H1 (cell line): ENCODE data around the gene TFEC. TPM values are rescaled to one million over a fixed set of nuclear protein-coding genes. Genes with fewer than 3 reads are reported as not detected.
"Not testable (repeated sequence)": the region's sequence is repeated elsewhere in the genome, so short reads cannot be mapped to it uniquely, and the experiment has no call there.

Source experiments
- CTCF ChIA-PET: fragments of 300-600 bp; sonication (Branson Sonifier 250); formaldehyde crosslinking; loops from one replicate; lab custom pipeline; 2021; ENCODE audit not compliant: partially characterized antibody; lab: Charles Lee
- POLR2A ChIA-PET: fragments of 300-600 bp; sonication (Branson Sonifier 250); formaldehyde crosslinking; loops from one replicate; lab custom pipeline; 2021; ENCODE audit warnings: inconsistent platforms; ENCODE audit not compliant: partially characterized antibody; lab: Charles Lee
- DNase-seq, 2 experiments: peaks; one replicate each; pipeline versions ENCODE4 v3.0.0 to v3.0.0-alpha.2; 2010 to 2022; ENCODE audit warnings: low spot score in 2 of 2, low read depth in 1 of 2, mixed read lengths in 1 of 2
- FAIRE-seq: peaks from 2 replicates; lab custom pipeline; 2011; peaks lifted over from hg19 to GRCh38; lab: Jason Lieb, UNC
- H2AFZ ChIP-seq: 2 replicates; pipeline ENCODE4 v1.8.1; 2012; ENCODE audit warnings: low read length, inconsistent platforms
- H2AK5ac ChIP-seq: 2 replicates; pipeline ENCODE4 v1.6.1; 2013; ENCODE audit warnings: low read depth, low read length
- H2BK120ac ChIP-seq: replicated peaks from 2 replicates; pipeline ENCODE3; 2013; ENCODE audit warnings: low read depth, low read length, inconsistent platforms
- H2BK12ac ChIP-seq: 2 replicates; pipeline ENCODE4 v1.6.1; 2013; ENCODE audit warnings: low read depth, low read length
- H2BK15ac ChIP-seq: 2 replicates; pipeline ENCODE4 v1.6.1; 2013; ENCODE audit warnings: low read length
- H2BK20ac ChIP-seq: 2 replicates; pipeline ENCODE4 v1.6.1; 2013; ENCODE audit warnings: low read length
- H2BK5ac ChIP-seq: 2 replicates; pipeline ENCODE4 v1.6.1; 2013; ENCODE audit warnings: low read depth, low read length
- H3K14ac ChIP-seq: 2 replicates; pipeline ENCODE4 v1.6.1; 2013; ENCODE audit warnings: inconsistent platforms; ENCODE audit not compliant: insufficient read length
- H3K18ac ChIP-seq: 2 replicates; pipeline ENCODE4 v1.6.1; 2013; ENCODE audit warnings: low read length; ENCODE audit errors: extremely low read depth
- H3K23ac ChIP-seq: 2 replicates; pipeline ENCODE4 v1.6.1; 2013; ENCODE audit warnings: inconsistent platforms; ENCODE audit not compliant: insufficient read length
- H3K23me2 ChIP-seq: 2 replicates; pipeline ENCODE4 v1.6.1; 2013; ENCODE audit warnings: low read depth, low read length
- H3K27ac ChIP-seq: 2 replicates; pipeline ENCODE4 v1.6.1; 2011; ENCODE audit warnings: low read depth, low read length, inconsistent platforms
- H3K27me3 ChIP-seq, 4 experiments: replicated peaks in 1 of 4; 1 replicate in 1 of 4; 2 replicates in 3 of 4; pipeline versions ENCODE4 v1.6.1 to v1.8.1; 2011 to 2013; ENCODE audit warnings: low read length in 3 of 4, mild to moderate bottlenecking in 3 of 4, inconsistent platforms in 2 of 4, mixed read lengths in 2 of 4, moderate library complexity in 1 of 4; ENCODE audit not compliant: control insufficient read depth in 3 of 4, insufficient read depth in 3 of 4; ENCODE audit errors: extremely low read depth in 1 of 4
- H3K36me3 ChIP-seq, 4 experiments: 2 replicates each; pipeline versions ENCODE4 v1.6.1 to v1.8.1; 2011 to 2013; ENCODE audit warnings: mild to moderate bottlenecking in 4 of 4, low read length in 3 of 4, moderate library complexity in 2 of 4, control low read depth in 1 of 4, inconsistent platforms in 1 of 4; ENCODE audit not compliant: insufficient read depth in 4 of 4, control insufficient read depth in 2 of 4
- H3K4ac ChIP-seq: replicated peaks from 2 replicates; pipeline ENCODE3; 2013; ENCODE audit warnings: low read length, low read depth, mixed read lengths, inconsistent platforms; ENCODE audit not compliant: insufficient read length
- H3K4me1 ChIP-seq, 4 experiments: replicated peaks in 1 of 4; 1 replicate in 1 of 4; 2 replicates in 3 of 4; pipeline versions ENCODE4 v1.6.1 to v1.8.1; 2011 to 2013; ENCODE audit warnings: low read length in 3 of 4, inconsistent platforms in 2 of 4, mixed read lengths in 1 of 4; ENCODE audit not compliant: insufficient read depth in 4 of 4, control insufficient read depth in 3 of 4
- H3K4me2 ChIP-seq, 2 experiments: 2 replicates each; pipeline versions ENCODE4 v1.6.1 to v1.8.1; 2011 to 2013; ENCODE audit warnings: low read depth in 2 of 2, low read length in 2 of 2, control low read depth in 1 of 2, inconsistent platforms in 1 of 2, mild to moderate bottlenecking in 1 of 2; ENCODE audit not compliant: insufficient read depth in 1 of 2
- H3K4me3 ChIP-seq, 4 experiments: fragments of 200-600, 300-600 bp in 1 of 4; sonication (generic), shearing (Covaris generic), sonication (Bioruptor Twin) in 1 of 4; 2 replicates each; pipeline versions ENCODE4 v1.5.1 to v1.8.1; 2011 to 2016; ENCODE audit warnings: low read length in 4 of 4, low read depth in 3 of 4, control low read depth in 2 of 4, inconsistent platforms in 2 of 4, mild to moderate bottlenecking in 2 of 4, mixed read lengths in 1 of 4, moderate library complexity in 1 of 4; ENCODE audit not compliant: insufficient read depth in 2 of 4; ENCODE audit errors: extremely low read depth in 1 of 4
- H3K56ac ChIP-seq: replicated peaks from 2 replicates; pipeline ENCODE3; 2013; ENCODE audit warnings: low read depth, mild to moderate bottlenecking, mixed read lengths, low read length, inconsistent platforms; ENCODE audit not compliant: insufficient read length
- H3K79me1 ChIP-seq: 2 replicates; pipeline ENCODE4 v1.6.1; 2013; ENCODE audit warnings: low read depth, low read length, control low read depth
- H3K79me2 ChIP-seq, 2 experiments: 2 replicates each; pipeline versions ENCODE4 v1.6.1 to v1.8.1; 2012 to 2013; ENCODE audit warnings: low read length in 2 of 2, mild to moderate bottlenecking in 2 of 2, inconsistent platforms in 1 of 2; ENCODE audit not compliant: insufficient read depth in 2 of 2, control insufficient read depth in 1 of 2
- H3K9ac ChIP-seq, 4 experiments: replicated peaks in 1 of 4; 1 replicate in 1 of 4; 2 replicates in 3 of 4; pipeline versions ENCODE4 v1.6.1 to v1.8.1; 2011 to 2013; ENCODE audit warnings: low read depth in 3 of 4, low read length in 3 of 4, control low read depth in 2 of 4, mild to moderate bottlenecking in 2 of 4, moderate library complexity in 2 of 4, inconsistent platforms in 1 of 4; ENCODE audit errors: extremely low read depth in 1 of 4
- H3K9me3 ChIP-seq, 2 experiments: 2 replicates each; pipeline versions ENCODE4 v1.6.1 to v1.8.1; 2012 to 2013; ENCODE audit warnings: mild to moderate bottlenecking in 2 of 2, moderate library complexity in 2 of 2, control low read depth in 1 of 2, inconsistent platforms in 1 of 2, low read depth in 1 of 2, low read length in 1 of 2, mixed read lengths in 1 of 2; ENCODE audit not compliant: insufficient read depth in 2 of 2
- H4K20me1 ChIP-seq, 2 experiments: replicated peaks in 1 of 2; 2 replicates each; pipeline versions ENCODE3 to v1.8.1; 2011 to 2013; ENCODE audit warnings: inconsistent platforms in 2 of 2, low read length in 2 of 2, mild to moderate bottlenecking in 1 of 2; ENCODE audit not compliant: insufficient read depth in 2 of 2, control insufficient read depth in 1 of 2
- H4K5ac ChIP-seq: 2 replicates; pipeline ENCODE4 v1.6.1; 2013; ENCODE audit warnings: low read length, low read depth, mixed read lengths, inconsistent platforms; ENCODE audit not compliant: insufficient read length
- H4K8ac ChIP-seq: 2 replicates; pipeline ENCODE4 v1.8.0; 2013; ENCODE audit warnings: mild to moderate bottlenecking, moderate library complexity, low read length, inconsistent platforms; ENCODE audit not compliant: insufficient read depth; ENCODE audit errors: extremely low read depth
- H4K91ac ChIP-seq: replicated peaks from 2 replicates; pipeline ENCODE3; 2013; ENCODE audit warnings: low read length, mixed read lengths, inconsistent platforms; ENCODE audit not compliant: insufficient read length
- WGBS, 2 experiments: shearing (Covaris generic) in 1 of 2; methylation state at CpG; one replicate each; pipeline versions ENCODE4 v1.1.6 to v1.1.7; 2013 to 2015; ENCODE audit warnings: low lambda C conversion rate in 2 of 2, mixed read lengths in 2 of 2, inconsistent platforms in 1 of 2, low coverage in 1 of 2, missing lambda C conversion rate in 1 of 2; ENCODE audit not compliant: insufficient replicate concordance in 2 of 2, insufficient coverage in 1 of 2, insufficient read length in 1 of 2; ENCODE audit errors: extremely low coverage in 1 of 2, missing lambda C conversion rate in 1 of 2; 5-methylcytosine and 5-hydroxymethylcytosine counted together
- polyA plus RNA-seq, 7 experiments: library from polyadenylated mRNA; depleted of rRNA in 3 of 7; stranded (reverse) in 5 of 7; unstranded in 2 of 7; fragments of >200 nt in 5 of 7; fragments of 200-250 nt in 2 of 7; gene quantifications; 1 replicate in 5 of 7; 2 replicates in 1 of 7; 4 replicates in 1 of 7; pipeline versions ENCODE4 v1.2.1 to v1.2.3, GENCODE V29; 2011 to 2013; ENCODE audit warnings: missing spikeins in 2 of 7, mixed read lengths in 2 of 7
- total RNA-seq: library from RNA; stranded (reverse); fragmentation: NEBNext Ultra II Directional; extraction: Animal tissue kit (Norgen Biotek cat#: 25700); gene quantifications from 2 replicates; pipeline ENCODE4 v1.2.1, GENCODE V29; 2021

Gene TFEC
- total and polyA plus RNA-seq, 2 of the 8 experiments (the other 6 are each of a cell fraction or from before 2014, with no cell fraction given), result not detected

DNA sequence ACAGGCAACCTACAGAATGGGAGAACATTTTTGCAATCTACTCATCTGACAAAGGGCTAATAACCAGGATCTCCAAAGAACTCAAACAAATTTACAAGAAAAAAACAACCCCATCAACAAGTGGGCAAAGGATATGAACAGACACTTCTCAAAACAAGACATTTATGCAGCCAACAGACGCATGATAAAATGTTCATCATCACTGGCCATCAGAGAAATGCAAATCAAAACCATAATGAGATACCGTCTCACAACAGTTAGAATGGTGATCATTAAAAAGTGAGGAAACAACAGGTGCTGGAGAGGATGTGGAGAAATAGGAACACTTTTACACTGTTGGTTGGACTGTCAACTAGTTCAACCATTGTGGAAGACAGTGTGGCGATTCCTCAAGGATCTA, 100.8 kb downstream of the TFEC start:
- H3K9me3 ChIP-seq, H3K36me3 ChIP-seq, H3K23ac ChIP-seq, H3K9ac ChIP-seq, H3K18ac ChIP-seq, DNase-seq, H2AFZ ChIP-seq, FAIRE-seq, H4K5ac ChIP-seq, H3K14ac ChIP-seq, H4K91ac ChIP-seq, H3K79me1 ChIP-seq, H3K23me2 ChIP-seq, CTCF ChIA-PET, H3K56ac ChIP-seq, POLR2A ChIA-PET, H2BK120ac ChIP-seq, H3K27me3 ChIP-seq, H3K79me2 ChIP-seq, H2BK5ac ChIP-seq, H2AK5ac ChIP-seq, H4K8ac ChIP-seq, H2BK15ac ChIP-seq, H2BK20ac ChIP-seq, H3K4me3 ChIP-seq, H3K27ac ChIP-seq, H4K20me1 ChIP-seq, H3K4ac ChIP-seq, H3K4me2 ChIP-seq, H2BK12ac ChIP-seq, H3K4me1 ChIP-seq: not testable (repeated sequence)
- 96% methylated on average over 2 of the region's 3 CpGs; no CpG with 5 or more reads in 1 of the 2 experiments for WGBS, 2 experiments
